ENCODE data around the gene SUCLG2. TPM values are rescaled to one million over a fixed set of nuclear protein-coding genes. Genes with fewer than 3 reads are reported as not detected.

Gene SUCLG2
- total and polyA plus RNA-seq, 7 donors: 63.7 to 102 (median 90.5) TPM

GRCh38 chr3:67637255-67637900 lies 17.0 kb downstream of the SUCLG2 start:
- Histone ChIP-seq H3K27me3 (ENCODE audit: insufficient read depth in 3 of 3, low read length in 2 of 3) (no peaks in the 10 kb centered on the region), H3K27ac (no peak overlapping the region), H3K9me3 (no peaks in the 10 kb centered on the region), H3K36me3 (ENCODE audit: insufficient read depth in 1 of 2, low read depth in 1 of 2) (no peaks in the 10 kb centered on the region), H3K4me3 (no peak overlapping the region), H3K4me1 (peaks cover 5% of the 10 kb centered on the region)
- no peak for DNase-seq
- TF ChIP-seq CTCF (IDR thresholded peaks at IDR 0.05): no peak
- no peak for ATAC-seq
- intact Hi-C loops (cut with DNase I): no loop called here
- 84 to 98% (median 85%) methylated on average over 4 of the region's 4 CpGs for WGBS, 3 donors

GRCh38 chr3:67635806-67636205 lies 18.6 kb downstream of the SUCLG2 start:
- Histone ChIP-seq H3K27ac (no peak overlapping the region), H3K9me3 (no peaks in the 10 kb centered on the region), H3K27me3 (ENCODE audit: insufficient read depth in 3 of 3, low read length in 2 of 3) (no peaks in the 10 kb centered on the region), H3K4me1 (peaks cover 5% of the 10 kb centered on the region), H3K36me3 (ENCODE audit: insufficient read depth in 1 of 2, low read depth in 1 of 2) (no peaks in the 10 kb centered on the region), H3K4me3 (no peak overlapping the region)
- intact Hi-C loops (cut with DNase I): no loop called here
- peak; percentile 40 to 86 (median 70) for ATAC-seq
- 64 to 88% (median 79%) methylated on average over 2 of the region's 2 CpGs for WGBS, 3 donors
- no peak for TF ChIP-seq CTCF (IDR thresholded peaks at IDR 0.05)
- DNase-seq: no peak

- Histone ChIP-seq H3K4me3 (no peak overlapping the region), H3K27me3 (ENCODE audit: insufficient read depth in 3 of 3, low read length in 2 of 3) (no peaks in the 10 kb centered on the region), H3K36me3 (ENCODE audit: insufficient read depth in 1 of 2, low read depth in 1 of 2) (no peaks in the 10 kb centered on the region), H3K27ac (no peak overlapping the region), H3K9me3 (no peaks in the 10 kb centered on the region), H3K4me1 (peaks cover 8% of the 10 kb centered on the region)
- TF ChIP-seq CTCF (IDR thresholded peaks at IDR 0.05): no peak
- ATAC-seq (peak in 1 of 4 donors; percentile 48), DNase-seq (no peak)
- intact Hi-C loops (cut with DNase I): no loop called here
Measured at GRCh38 chr3:67635257-67635656, 19.2 kb downstream of the SUCLG2 start.

- Histone ChIP-seq H3K9me3 (no peaks in the 10 kb centered on the region), H3K27me3 (ENCODE audit: insufficient read depth in 3 of 3, low read length in 2 of 3) (no peaks in the 10 kb centered on the region), H3K4me1 (peaks cover 8% of the 10 kb centered on the region), H3K36me3 (ENCODE audit: insufficient read depth in 1 of 2, low read depth in 1 of 2) (no peaks in the 10 kb centered on the region), H3K4me3 (no peak overlapping the region), H3K27ac (no peak overlapping the region)
- DNase-seq: no peak
- intact Hi-C loops (cut with DNase I): no loop called here
- TF ChIP-seq CTCF (IDR thresholded peaks at IDR 0.05): no peak
- WGBS, 3 donors: 77 to 87% (median 85%) methylated on average over 6 of the region's 6 CpGs
- no peak for ATAC-seq
Measured at GRCh38 chr3:67630666-67631362, 23.6 kb downstream of the SUCLG2 start.

Measured in psoas muscle (tissue), 8 donors.